K562 (cell line): ENCODE results near the gene RFESD. TPM values are rescaled to one million over a fixed set of nuclear protein-coding genes. Genes with fewer than 3 reads are reported as not detected.

Experiments
- IRF2 ChIP-seq: sonication (generic); formaldehyde crosslinking; IDR thresholded peaks from 2 replicates; pipeline ENCODE4 v1.8.1; 2022; ENCODE audit warnings: mild to moderate bottlenecking, missing genetic modification reagents
- JUNB ChIP-seq: fragments of 450-650 bp; formaldehyde crosslinking; conservative IDR thresholded peaks from 2 replicates; pipeline ENCODE4 v1.4.0; 2020; ENCODE audit warnings: mild to moderate bottlenecking
- NR1H2 ChIP-seq: sonication (generic); formaldehyde crosslinking; IDR thresholded peaks from 2 replicates; pipeline ENCODE4 v1.4.0; 2020; ENCODE audit warnings: mild to moderate bottlenecking, missing genetic modification reagents
- POLR2G ChIP-seq: fragments of 200-400 bp; formaldehyde crosslinking; IDR thresholded peaks from 2 replicates; pipeline ENCODE4 v1.6.1; 2017; ENCODE audit warnings: low read depth, mild to moderate bottlenecking, antibody characterized with exemption, low read length, moderate library complexity
- RBM25 ChIP-seq: fragments of 200-400 bp; formaldehyde crosslinking; IDR thresholded peaks from 2 replicates; pipeline ENCODE4 v1.6.1; 2018; ENCODE audit warnings: low read length, low read depth, moderate library complexity; ENCODE audit not compliant: severe bottlenecking
- TAF1 ChIP-seq: IDR thresholded peaks from 2 replicates; pipeline ENCODE4 v1.6.1; 2011; ENCODE audit warnings: mild to moderate bottlenecking, low read length, moderate library complexity; ENCODE audit not compliant: insufficient read depth, control insufficient read depth, severe bottlenecking; ENCODE audit errors: extremely low read depth
- ZFP30 ChIP-seq: fragments of 250-450 bp; sonication (Bioruptor Pico); IDR thresholded peaks from 2 replicates; pipeline ENCODE4 v1.8.0; 2022; ENCODE audit warnings: moderate library complexity, mild to moderate bottlenecking, inconsistent platforms, borderline replicate concordance
- ZFP36 ChIP-seq: fragments of 150-350 bp; IDR thresholded peaks from 2 replicates; pipeline ENCODE4 v1.6.1; 2018; ENCODE audit warnings: low read length, low read depth; ENCODE audit not compliant: partially characterized antibody
- ZNF253 ChIP-seq: fragments of 250-450 bp; sonication (Bioruptor Pico); conservative IDR thresholded peaks from 2 replicates; pipeline ENCODE4 v1.6.1; 2021; ENCODE audit warnings: mild to moderate bottlenecking
- ZNF347 ChIP-seq: fragments of 450-650 bp; formaldehyde crosslinking; IDR thresholded peaks from 2 replicates; pipeline ENCODE4 v1.4.0; 2020; ENCODE audit warnings: low read depth, mild to moderate bottlenecking, moderate library complexity
- ZNF707 ChIP-seq: fragments of 250-450 bp; sonication (Bioruptor Pico); conservative IDR thresholded peaks from 2 replicates; pipeline ENCODE4 v1.8.0; 2022; ENCODE audit warnings: inconsistent platforms, mild to moderate bottlenecking, moderate library complexity
- polyA plus RNA-seq, 8 experiments: library from polyadenylated mRNA; depleted of rRNA in 4 of 8; stranded (reverse) in 5 of 8; unstranded in 3 of 8; fragments of >200 nt; fragmentation: Nextera tagmentation in 2 of 8; fragmentation: Illumina TruSeq in 1 of 8; extraction: Ambion mirVana in 2 of 8; extraction: Trizol in 1 of 8; gene quantifications; 2 replicates each; pipeline versions ENCODE4 v1.2.1 to v1.2.3, GENCODE V29; 2011 to 2014; ENCODE audit warnings: inconsistent platforms in 1 of 8, missing spikeins in 1 of 8
- total RNA-seq, 7 experiments: library from RNA; depleted of rRNA in 6 of 7; stranded (reverse); fragments of >200 nt in 6 of 7; fragmentation: Illumina TruSeq in 2 of 7; extraction: Trizol in 2 of 7; gene quantifications; 2 replicates each; pipeline versions ENCODE4 v1.2.1 to v1.2.3, GENCODE V29; 2011 to 2021; ENCODE audit warnings: low replicate concordance in 1 of 7
- TF ChIP-seq, protein P1 (sequence below), 2 experiments: fragments of 450-650 bp; IDR thresholded peaks; 2 replicates each; pipeline ENCODE4 v1.6.1; 2018; ENCODE audit warnings: mild to moderate bottlenecking in 2 of 2, low read depth in 1 of 2; ENCODE audit not compliant: partially characterized antibody in 2 of 2
- TF ChIP-seq, protein P2 (sequence below), 3 experiments: fragments of 200-800 bp in 1 of 3; fragments of 250-450 bp in 1 of 3; fragments of 450-650 bp in 1 of 3; sonication (Bioruptor Pico) in 1 of 3; sonication (Bioruptor generic) in 1 of 3; formaldehyde crosslinking in 1 of 3; IDR thresholded peaks; 2 replicates each; pipeline versions ENCODE4 v1.6.1 to v1.8.0; 2016 to 2022; ENCODE audit warnings: mild to moderate bottlenecking in 2 of 3, missing genetic modification characterization in 2 of 3, missing compliant biosample characterization in 1 of 3, moderate library complexity in 1 of 3
- TF ChIP-seq, protein P3 (sequence below): IDR thresholded peaks from 2 replicates; pipeline ENCODE4 v1.6.1; 2011; ENCODE audit warnings: borderline replicate concordance, low read depth, mild to moderate bottlenecking, moderate library complexity, low read length; ENCODE audit not compliant: insufficient read depth, poor library complexity, severe bottlenecking

Gene RFESD
- total and polyA plus RNA-seq, 9 of the 15 experiments (the other 6 are each of a cell fraction or from before 2014, with no cell fraction given), result 62.3 to 600 (median 140) TPM

GRCh38 chr5:95644351-95645042 lies 2.1 kb upstream of the RFESD start (continued):
- TF ChIP-seq POLR2G, result no peak
- TF ChIP-seq TAF1, result no peak
- TF ChIP-seq, protein P1, sequence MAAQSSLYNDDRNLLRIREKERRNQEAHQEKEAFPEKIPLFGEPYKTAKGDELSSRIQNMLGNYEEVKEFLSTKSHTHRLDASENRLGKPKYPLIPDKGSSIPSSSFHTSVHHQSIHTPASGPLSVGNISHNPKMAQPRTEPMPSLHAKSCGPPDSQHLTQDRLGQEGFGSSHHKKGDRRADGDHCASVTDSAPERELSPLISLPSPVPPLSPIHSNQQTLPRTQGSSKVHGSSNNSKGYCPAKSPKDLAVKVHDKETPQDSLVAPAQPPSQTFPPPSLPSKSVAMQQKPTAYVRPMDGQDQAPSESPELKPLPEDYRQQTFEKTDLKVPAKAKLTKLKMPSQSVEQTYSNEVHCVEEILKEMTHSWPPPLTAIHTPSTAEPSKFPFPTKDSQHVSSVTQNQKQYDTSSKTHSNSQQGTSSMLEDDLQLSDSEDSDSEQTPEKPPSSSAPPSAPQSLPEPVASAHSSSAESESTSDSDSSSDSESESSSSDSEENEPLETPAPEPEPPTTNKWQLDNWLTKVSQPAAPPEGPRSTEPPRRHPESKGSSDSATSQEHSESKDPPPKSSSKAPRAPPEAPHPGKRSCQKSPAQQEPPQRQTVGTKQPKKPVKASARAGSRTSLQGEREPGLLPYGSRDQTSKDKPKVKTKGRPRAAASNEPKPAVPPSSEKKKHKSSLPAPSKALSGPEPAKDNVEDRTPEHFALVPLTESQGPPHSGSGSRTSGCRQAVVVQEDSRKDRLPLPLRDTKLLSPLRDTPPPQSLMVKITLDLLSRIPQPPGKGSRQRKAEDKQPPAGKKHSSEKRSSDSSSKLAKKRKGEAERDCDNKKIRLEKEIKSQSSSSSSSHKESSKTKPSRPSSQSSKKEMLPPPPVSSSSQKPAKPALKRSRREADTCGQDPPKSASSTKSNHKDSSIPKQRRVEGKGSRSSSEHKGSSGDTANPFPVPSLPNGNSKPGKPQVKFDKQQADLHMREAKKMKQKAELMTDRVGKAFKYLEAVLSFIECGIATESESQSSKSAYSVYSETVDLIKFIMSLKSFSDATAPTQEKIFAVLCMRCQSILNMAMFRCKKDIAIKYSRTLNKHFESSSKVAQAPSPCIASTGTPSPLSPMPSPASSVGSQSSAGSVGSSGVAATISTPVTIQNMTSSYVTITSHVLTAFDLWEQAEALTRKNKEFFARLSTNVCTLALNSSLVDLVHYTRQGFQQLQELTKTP (IDR thresholded peaks at IDR 0.05; ENCODE audit: low read depth in 1 of 2, partially characterized antibody in 2 of 2), result no peak
- TF ChIP-seq, protein P2, sequence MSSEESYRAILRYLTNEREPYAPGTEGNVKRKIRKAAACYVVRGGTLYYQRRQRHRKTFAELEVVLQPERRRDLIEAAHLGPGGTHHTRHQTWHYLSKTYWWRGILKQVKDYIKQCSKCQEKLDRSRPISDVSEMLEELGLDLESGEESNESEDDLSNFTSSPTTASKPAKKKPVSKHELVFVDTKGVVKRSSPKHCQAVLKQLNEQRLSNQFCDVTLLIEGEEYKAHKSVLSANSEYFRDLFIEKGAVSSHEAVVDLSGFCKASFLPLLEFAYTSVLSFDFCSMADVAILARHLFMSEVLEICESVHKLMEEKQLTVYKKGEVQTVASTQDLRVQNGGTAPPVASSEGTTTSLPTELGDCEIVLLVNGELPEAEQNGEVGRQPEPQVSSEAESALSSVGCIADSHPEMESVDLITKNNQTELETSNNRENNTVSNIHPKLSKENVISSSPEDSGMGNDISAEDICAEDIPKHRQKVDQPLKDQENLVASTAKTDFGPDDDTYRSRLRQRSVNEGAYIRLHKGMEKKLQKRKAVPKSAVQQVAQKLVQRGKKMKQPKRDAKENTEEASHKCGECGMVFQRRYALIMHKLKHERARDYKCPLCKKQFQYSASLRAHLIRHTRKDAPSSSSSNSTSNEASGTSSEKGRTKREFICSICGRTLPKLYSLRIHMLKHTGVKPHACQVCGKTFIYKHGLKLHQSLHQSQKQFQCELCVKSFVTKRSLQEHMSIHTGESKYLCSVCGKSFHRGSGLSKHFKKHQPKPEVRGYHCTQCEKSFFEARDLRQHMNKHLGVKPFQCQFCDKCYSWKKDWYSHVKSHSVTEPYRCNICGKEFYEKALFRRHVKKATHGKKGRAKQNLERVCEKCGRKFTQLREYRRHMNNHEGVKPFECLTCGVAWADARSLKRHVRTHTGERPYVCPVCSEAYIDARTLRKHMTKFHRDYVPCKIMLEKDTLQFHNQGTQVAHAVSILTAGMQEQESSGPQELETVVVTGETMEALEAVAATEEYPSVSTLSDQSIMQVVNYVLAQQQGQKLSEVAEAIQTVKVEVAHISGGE (CRISPR knock-in tag; IDR thresholded peaks at IDR 0.05), result 0 out of 6 replicates have a peak, but pooled peaks of 1 of the 3 experiments have one; percentile 20
- no peak for TF ChIP-seq IRF2 (CRISPR knock-in tag)
- no peak for TF ChIP-seq ZFP30 (CRISPR knock-in tag)
- no peak for TF ChIP-seq ZFP36
- TF ChIP-seq, protein P3, sequence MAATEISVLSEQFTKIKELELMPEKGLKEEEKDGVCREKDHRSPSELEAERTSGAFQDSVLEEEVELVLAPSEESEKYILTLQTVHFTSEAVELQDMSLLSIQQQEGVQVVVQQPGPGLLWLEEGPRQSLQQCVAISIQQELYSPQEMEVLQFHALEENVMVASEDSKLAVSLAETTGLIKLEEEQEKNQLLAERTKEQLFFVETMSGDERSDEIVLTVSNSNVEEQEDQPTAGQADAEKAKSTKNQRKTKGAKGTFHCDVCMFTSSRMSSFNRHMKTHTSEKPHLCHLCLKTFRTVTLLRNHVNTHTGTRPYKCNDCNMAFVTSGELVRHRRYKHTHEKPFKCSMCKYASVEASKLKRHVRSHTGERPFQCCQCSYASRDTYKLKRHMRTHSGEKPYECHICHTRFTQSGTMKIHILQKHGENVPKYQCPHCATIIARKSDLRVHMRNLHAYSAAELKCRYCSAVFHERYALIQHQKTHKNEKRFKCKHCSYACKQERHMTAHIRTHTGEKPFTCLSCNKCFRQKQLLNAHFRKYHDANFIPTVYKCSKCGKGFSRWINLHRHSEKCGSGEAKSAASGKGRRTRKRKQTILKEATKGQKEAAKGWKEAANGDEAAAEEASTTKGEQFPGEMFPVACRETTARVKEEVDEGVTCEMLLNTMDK, result no peak
- no peak for TF ChIP-seq RBM25
- TF ChIP-seq JUNB (CRISPR knock-in tag), result no peak
- TF ChIP-seq ZNF707, result no peak
- TF ChIP-seq ZNF253, result no peak
- no peak for TF ChIP-seq ZNF347 (CRISPR knock-in tag)
- TF ChIP-seq NR1H2, result no peak
